H9 (cell line): Measurements from ENCODE around the gene TNFAIP8L1. TPM values are rescaled to one million over a fixed set of nuclear protein-coding genes. Genes with fewer than 3 reads are reported as not detected.
"Not testable (repeated sequence)": the region's sequence is repeated elsewhere in the genome, so short reads cannot be mapped to it uniquely, and the experiment has no call there.

ENCODE experiments used
- DNase-seq: peaks from one replicate; pipeline ENCODE4 v3.0.0-alpha.2; 2017
- H2AFZ ChIP-seq: one replicate; pipeline ENCODE4 v1.6.1; 2013; ENCODE audit warnings: mild to moderate bottlenecking, low read length, control low read depth, moderate library complexity
- H2AK5ac ChIP-seq: 2 replicates; pipeline ENCODE4 v1.6.1; 2013; ENCODE audit warnings: low read length, control low read depth, mixed read lengths; ENCODE audit not compliant: insufficient read length
- H2BK120ac ChIP-seq: one replicate; pipeline ENCODE4 v1.6.1; 2013; ENCODE audit warnings: low read depth, mild to moderate bottlenecking, low read length, control low read depth, inconsistent platforms; ENCODE audit not compliant: poor library complexity, severe bottlenecking
- H2BK12ac ChIP-seq: 2 replicates; pipeline ENCODE4 v1.6.1; 2013; ENCODE audit warnings: low read length, control low read depth, mixed read lengths, low read depth; ENCODE audit not compliant: insufficient read length
- H2BK15ac ChIP-seq: 2 replicates; pipeline ENCODE4 v1.6.1; 2013; ENCODE audit warnings: low read depth, low read length, control low read depth
- H2BK20ac ChIP-seq: one replicate; pipeline ENCODE4 v1.6.1; 2013; ENCODE audit warnings: low read depth, mild to moderate bottlenecking, low read length, control low read depth, inconsistent platforms; ENCODE audit not compliant: poor library complexity, severe bottlenecking
- H2BK5ac ChIP-seq: 2 replicates; pipeline ENCODE4 v1.6.1; 2013; ENCODE audit warnings: low read length, control low read depth, mixed read lengths; ENCODE audit not compliant: insufficient read length
- H3K14ac ChIP-seq: 2 replicates; pipeline ENCODE4 v1.6.1; 2013; ENCODE audit warnings: low read length, control low read depth; ENCODE audit not compliant: insufficient read depth
- H3K18ac ChIP-seq: 2 replicates; pipeline ENCODE4 v1.6.1; 2013; ENCODE audit warnings: low read depth, mild to moderate bottlenecking, mixed read lengths, low read length, control low read depth; ENCODE audit not compliant: insufficient read length
- H3K23ac ChIP-seq: 2 replicates; pipeline ENCODE4 v1.6.1; 2013; ENCODE audit warnings: low read length, control low read depth, mixed read lengths, low read depth; ENCODE audit not compliant: insufficient read length
- H3K23me2 ChIP-seq: 2 replicates; pipeline ENCODE4 v1.6.1; 2013; ENCODE audit warnings: low read depth, mild to moderate bottlenecking, mixed read lengths, low read length, control low read depth; ENCODE audit not compliant: insufficient read length, poor library complexity, severe bottlenecking
- H3K27ac ChIP-seq: 2 replicates; pipeline ENCODE4 v1.5.1; 2013; ENCODE audit warnings: low read length, control low read depth, mixed read lengths, low read depth; ENCODE audit not compliant: insufficient read length
- H3K27me3 ChIP-seq: 2 replicates; pipeline ENCODE4 v1.6.1; 2013; ENCODE audit warnings: low read length, control low read depth, inconsistent platforms; ENCODE audit not compliant: insufficient read depth
- H3K4ac ChIP-seq: 2 replicates; pipeline ENCODE4 v1.6.1; 2013; ENCODE audit warnings: low read depth, mild to moderate bottlenecking, control low read depth, inconsistent platforms, low read length, moderate library complexity
- H3K4me1 ChIP-seq: 2 replicates; pipeline ENCODE4 v1.6.1; 2013; ENCODE audit warnings: low read length, control low read depth, inconsistent platforms; ENCODE audit not compliant: insufficient read depth
- H3K4me2 ChIP-seq: 2 replicates; pipeline ENCODE4 v1.6.1; 2013; ENCODE audit warnings: low read length, control low read depth, mixed read lengths; ENCODE audit not compliant: insufficient read length, insufficient read depth
- H3K56ac ChIP-seq: 2 replicates; pipeline ENCODE4 v1.6.1; 2013; ENCODE audit warnings: low read depth, mild to moderate bottlenecking, mixed read lengths, low read length, control low read depth; ENCODE audit not compliant: insufficient read length
- H3K79me1 ChIP-seq: 2 replicates; pipeline ENCODE4 v1.6.1; 2013; ENCODE audit warnings: low read depth, mild to moderate bottlenecking, moderate library complexity, low read length, control low read depth, inconsistent platforms; ENCODE audit not compliant: insufficient read depth, poor library complexity, severe bottlenecking
- H3K79me2 ChIP-seq: 2 replicates; pipeline ENCODE4 v1.6.1; 2013; ENCODE audit warnings: low read length, control low read depth, inconsistent platforms; ENCODE audit not compliant: insufficient read depth
- H3K9ac ChIP-seq: 2 replicates; pipeline ENCODE4 v1.6.1; 2013; ENCODE audit warnings: low read length, control low read depth, mixed read lengths; ENCODE audit not compliant: insufficient read length; ENCODE audit errors: extremely low read depth
- H3K9me3 ChIP-seq: one replicate; pipeline ENCODE4 v1.6.1; 2013; ENCODE audit warnings: low read depth, low read length, inconsistent platforms; ENCODE audit not compliant: control insufficient read depth
- H3T11ph ChIP-seq: one replicate; pipeline ENCODE4 v1.6.1; 2013; ENCODE audit warnings: mild to moderate bottlenecking, low read length, control low read depth, inconsistent platforms
- H4K20me1 ChIP-seq: one replicate; pipeline ENCODE4 v1.6.1; 2013; ENCODE audit not compliant: control insufficient read depth, insufficient read length, insufficient read depth
- H4K5ac ChIP-seq: 2 replicates; pipeline ENCODE4 v1.6.1; 2013; ENCODE audit warnings: low read depth, mild to moderate bottlenecking, mixed read lengths, low read length, control low read depth; ENCODE audit not compliant: insufficient read length
- H4K8ac ChIP-seq: replicated peaks from 2 replicates; pipeline ENCODE4 v1.6.1; 2013; ENCODE audit warnings: low read length, control low read depth, mixed read lengths, low read depth; ENCODE audit not compliant: insufficient read length
- H4K91ac ChIP-seq: 2 replicates; pipeline ENCODE4 v1.6.1; 2013; ENCODE audit warnings: low read depth, mild to moderate bottlenecking, moderate library complexity, mixed read lengths, low read length, control low read depth; ENCODE audit not compliant: insufficient read length
- H3K27ac Mint-ChIP-seq, 3 experiments: 2 replicates in 2 of 3; 3 replicates in 1 of 3; pipeline ENCODE4 v1.8.0; 2020 to 2021; ENCODE audit warnings: mixed read lengths in 3 of 3, mild to moderate bottlenecking in 1 of 3, moderate library complexity in 1 of 3
- H3K27me3 Mint-ChIP-seq: 2 replicates; pipeline ENCODE4 v1.8.0; 2021; ENCODE audit warnings: low read depth, mild to moderate bottlenecking, moderate library complexity, mixed read lengths
- H3K36me3 Mint-ChIP-seq, 3 experiments: 2 replicates in 2 of 3; 3 replicates in 1 of 3; pipeline ENCODE4 v1.8.0; 2020 to 2021; ENCODE audit warnings: low read depth in 3 of 3, mixed read lengths in 3 of 3; ENCODE audit not compliant: insufficient read depth in 1 of 3
- H3K4me1 Mint-ChIP-seq, 2 experiments: 2 replicates each; pipeline ENCODE4 v1.8.0; 2020; ENCODE audit warnings: mixed read lengths in 2 of 2
- H3K4me3 Mint-ChIP-seq, 2 experiments: 2 replicates in 1 of 2; 3 replicates in 1 of 2; pipeline ENCODE4 v1.8.0; 2020 to 2021; ENCODE audit warnings: mild to moderate bottlenecking in 2 of 2, mixed read lengths in 2 of 2, moderate library complexity in 1 of 2
- H3K9me3 Mint-ChIP-seq, 2 experiments: 2 replicates in 1 of 2; 3 replicates in 1 of 2; pipeline ENCODE4 v1.8.0; 2020; ENCODE audit warnings: mild to moderate bottlenecking in 2 of 2, mixed read lengths in 2 of 2, moderate library complexity in 1 of 2
- WGBS: extraction: QIAGEN DNeasy Blood & Tissue Kit; methylation state at CpG from one replicate; pipeline ENCODE4 v1.1.7; 2013; ENCODE audit warnings: missing lambda C conversion rate, low lambda C conversion rate, mixed read lengths; ENCODE audit not compliant: insufficient read length; ENCODE audit errors: extremely low coverage; 5-methylcytosine and 5-hydroxymethylcytosine counted together
- total RNA-seq: library from RNA; stranded (reverse); gene quantifications from 2 replicates; pipeline ENCODE4 v1.2.1, GENCODE V29; 2021
- TF ChIP-seq, protein P1 (sequence below): fragments of 200-600 bp; sonication (generic); conservative IDR thresholded peaks from 3 replicates; pipeline ENCODE4 v1.8.0; 2021; ENCODE audit warnings: antibody characterized with exemption, mild to moderate bottlenecking

The TNFAIP8L1 gene
- total RNA-seq, 1 experiment from 2014 or later = 4.2 TPM

DNA sequence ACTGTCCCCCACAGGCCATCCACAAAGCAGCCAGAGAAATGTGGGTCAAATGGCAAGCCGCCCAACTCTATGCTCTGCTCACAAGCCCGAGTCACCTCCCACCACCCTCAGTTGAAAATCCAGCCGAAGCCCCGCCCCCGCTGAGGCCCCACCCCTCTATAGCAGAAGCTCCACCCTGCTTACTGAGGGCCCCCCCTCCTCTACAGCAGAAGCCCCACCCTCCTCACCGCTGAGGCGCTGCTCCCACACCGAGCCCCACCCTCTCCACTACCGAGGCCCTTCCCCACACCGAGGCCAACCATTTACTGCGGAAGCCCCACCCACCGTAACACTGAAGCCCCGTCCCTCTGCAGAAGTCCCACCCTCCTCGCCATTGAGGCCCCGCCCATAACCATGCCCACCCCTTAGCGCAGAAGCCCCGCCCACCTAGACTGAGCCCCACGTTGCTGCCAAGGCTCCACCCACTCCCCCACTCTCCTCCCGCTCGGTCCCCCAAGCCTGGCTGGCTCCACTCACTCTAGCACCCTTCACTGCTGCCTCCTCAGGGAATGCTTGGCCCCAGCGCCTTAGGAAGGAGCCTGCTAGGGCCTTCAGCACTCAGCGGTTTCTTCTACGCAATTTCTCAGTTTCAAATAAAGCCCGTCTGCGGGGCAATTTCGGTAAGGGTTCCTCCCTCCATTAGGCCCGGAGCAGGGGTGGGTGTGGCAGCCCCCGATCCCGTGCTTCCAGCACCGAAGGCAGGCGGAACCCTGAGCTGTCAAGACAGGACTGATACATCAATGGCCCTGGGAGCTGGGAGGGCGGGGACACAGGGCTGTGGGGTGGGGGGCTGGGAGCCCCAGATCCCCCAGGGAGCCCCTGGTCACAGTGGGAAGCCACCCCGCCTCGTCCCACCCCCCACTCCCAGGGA, 39.8 kb downstream of the TNFAIP8L1 start:
- no peak overlapping the region for H4K91ac ChIP-seq
- H2BK20ac ChIP-seq = no peak overlapping the region
- Mint-ChIP-seq H3K9me3 (no peaks in the 10 kb centered on the region), H3K27ac (peak overlapping the region; percentile 82 to 96 (median 86)), H3K36me3 (peaks cover 12 to 34% (median 14%) of the 10 kb centered on the region in 3 experiments; a peak in 6 of 7 replicates), H3K27me3 (no peaks in the 10 kb centered on the region), H3K4me3 (peak overlapping the region in 1 of 2 experiments; percentile 60; a peak in 2 of 5 replicates), H3K4me1 (peaks cover 5 to 22% of the 10 kb centered on the region in 2 experiments)
- H3K9me3 ChIP-seq = no peaks in the 10 kb centered on the region
- H3K23me2 ChIP-seq = no peaks in the 10 kb centered on the region
- no peak overlapping the region for H3K14ac ChIP-seq
- no peaks in the 10 kb centered on the region for H4K20me1 ChIP-seq
- H2AFZ ChIP-seq = no peak overlapping the region
- no peak overlapping the region for H3K9ac ChIP-seq
- H3K18ac ChIP-seq = peak overlapping the region; percentile 17
- no peak overlapping the region for H2BK15ac ChIP-seq
- peak overlapping the region; percentile 23 for H3K4me2 ChIP-seq
- H2BK12ac ChIP-seq = no peak overlapping the region
- no peak overlapping the region for H2AK5ac ChIP-seq
- H3T11ph ChIP-seq = no peak overlapping the region
- no peaks in the 10 kb centered on the region for H3K27me3 ChIP-seq
- H2BK5ac ChIP-seq = no peak overlapping the region
- H3K23ac ChIP-seq = no peak overlapping the region
- H3K79me1 ChIP-seq = no peaks in the 10 kb centered on the region
- peak; percentile 98 for DNase-seq
- TF ChIP-seq, protein P1, sequence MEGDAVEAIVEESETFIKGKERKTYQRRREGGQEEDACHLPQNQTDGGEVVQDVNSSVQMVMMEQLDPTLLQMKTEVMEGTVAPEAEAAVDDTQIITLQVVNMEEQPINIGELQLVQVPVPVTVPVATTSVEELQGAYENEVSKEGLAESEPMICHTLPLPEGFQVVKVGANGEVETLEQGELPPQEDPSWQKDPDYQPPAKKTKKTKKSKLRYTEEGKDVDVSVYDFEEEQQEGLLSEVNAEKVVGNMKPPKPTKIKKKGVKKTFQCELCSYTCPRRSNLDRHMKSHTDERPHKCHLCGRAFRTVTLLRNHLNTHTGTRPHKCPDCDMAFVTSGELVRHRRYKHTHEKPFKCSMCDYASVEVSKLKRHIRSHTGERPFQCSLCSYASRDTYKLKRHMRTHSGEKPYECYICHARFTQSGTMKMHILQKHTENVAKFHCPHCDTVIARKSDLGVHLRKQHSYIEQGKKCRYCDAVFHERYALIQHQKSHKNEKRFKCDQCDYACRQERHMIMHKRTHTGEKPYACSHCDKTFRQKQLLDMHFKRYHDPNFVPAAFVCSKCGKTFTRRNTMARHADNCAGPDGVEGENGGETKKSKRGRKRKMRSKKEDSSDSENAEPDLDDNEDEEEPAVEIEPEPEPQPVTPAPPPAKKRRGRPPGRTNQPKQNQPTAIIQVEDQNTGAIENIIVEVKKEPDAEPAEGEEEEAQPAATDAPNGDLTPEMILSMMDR = no peak
- no peak overlapping the region for H3K56ac ChIP-seq
- H3K4me1 ChIP-seq = peaks cover 3% of the 10 kb centered on the region; the same call in 1 of the 2 replicates
- H3K79me2 ChIP-seq = no peaks in the 10 kb centered on the region
- H2BK120ac ChIP-seq = no peak overlapping the region
- no peak overlapping the region for H4K5ac ChIP-seq
- no peak overlapping the region for H3K4ac ChIP-seq
- no CpG with 5 or more reads among the region's 34 CpGs for WGBS
- no peak overlapping the region for H4K8ac ChIP-seq
- H3K27ac ChIP-seq = no peak overlapping the region

DNA sequence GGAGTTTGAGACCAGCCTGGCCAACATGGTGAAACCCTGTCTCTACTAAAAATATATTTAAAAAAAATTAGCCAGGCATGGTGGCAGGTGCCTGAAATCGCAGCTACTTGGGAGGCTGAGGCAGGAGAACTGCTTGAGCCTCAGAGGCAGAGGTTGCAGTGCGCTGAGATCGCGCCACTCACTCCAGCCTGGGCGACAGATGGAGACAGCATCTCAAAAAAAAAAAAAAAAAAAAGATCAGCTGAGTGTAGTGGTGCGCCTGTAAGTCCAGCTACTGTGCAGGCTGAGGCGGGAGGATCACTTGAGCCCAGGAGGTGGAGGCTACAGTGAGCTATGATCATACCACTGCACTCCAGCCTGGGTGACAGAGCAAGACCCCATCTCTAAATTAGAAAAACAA, 40.7 kb downstream of the TNFAIP8L1 start:
- H2BK15ac ChIP-seq, H3K23ac ChIP-seq, H3K4ac ChIP-seq, H3K9ac ChIP-seq, H3K9me3 Mint-ChIP-seq, H2BK5ac ChIP-seq, H3K27ac ChIP-seq, H3K4me1 ChIP-seq, H3K79me2 ChIP-seq, DNase-seq, H3K56ac ChIP-seq, H4K20me1 ChIP-seq, H2AFZ ChIP-seq, H3K18ac ChIP-seq, H2BK12ac ChIP-seq, H3K14ac ChIP-seq, H3K79me1 ChIP-seq, H4K8ac ChIP-seq, H3K4me2 ChIP-seq, H2AK5ac ChIP-seq, H3T11ph ChIP-seq, H3K27me3 ChIP-seq, H2BK120ac ChIP-seq, H3K23me2 ChIP-seq, H2BK20ac ChIP-seq, H3K27me3 Mint-ChIP-seq, H4K91ac ChIP-seq, H3K9me3 ChIP-seq, H4K5ac ChIP-seq: not testable (repeated sequence)
- no CpG with 5 or more reads among the region's 7 CpGs for WGBS
- Mint-ChIP-seq H3K4me3 (peak overlapping the region in 1 of 2 experiments; percentile 31; a peak in 1 of 5 replicates), H3K4me1 (peaks cover 5 to 22% of the 10 kb centered on the region in 2 experiments), H3K27ac (peak overlapping the region in 1 of 3 experiments; percentile 49; a peak in 1 of 7 replicates), H3K36me3 (peaks cover 12 to 39% (median 14%) of the 10 kb centered on the region in 3 experiments; a peak in 6 of 7 replicates)
